Upper lobe of left lung (tissue), 6 donors: ENCODE data around the gene BHLHE40. TPM values are rescaled to one million over a fixed set of nuclear protein-coding genes. Genes with fewer than 3 reads are reported as not detected.
A peak's percentile ranks its signal among the peaks of the same experiment; 100 is the strongest.

Source experiments
- ATAC-seq, 2 donors: fragments of 200-7000 bp; cut with Tn5 transposase; one replicate each; pipeline ENCODE4 v1.9.1; 2022; ENCODE audit warnings: mild to moderate bottlenecking in 2 of 2, moderate library complexity in 2 of 2; ENCODE audit not compliant: low FRiP score in 2 of 2
- DNase-seq, 2 donors: peaks; one replicate each; pipeline ENCODE4 v3.0.0-alpha.2; 2019 to 2020
- H3K27ac ChIP-seq, 4 donors: fragments of 200-600 bp; sonication (generic); one replicate each; pipeline ENCODE4 v1.5.1; 2016 to 2019
- H3K27me3 ChIP-seq, 4 donors: fragments of 200-600 bp; sonication (generic); one replicate each; pipeline ENCODE4 v1.5.1; 2017 to 2019
- H3K36me3 ChIP-seq, 4 donors: fragments of 200-600 bp; sonication (generic); one replicate each; pipeline ENCODE4 v1.5.1; 2016 to 2019
- H3K4me1 ChIP-seq, 4 donors: fragments of 200-600 bp; sonication (generic); one replicate each; pipeline ENCODE4 v1.5.1; 2018 to 2019
- H3K4me3 ChIP-seq, 4 donors: fragments of 200-600 bp; sonication (generic); one replicate each; pipeline ENCODE4 v1.5.1; 2017 to 2019; ENCODE audit warnings: mild to moderate bottlenecking in 2 of 4, moderate library complexity in 1 of 4
- H3K9me3 ChIP-seq, 4 donors: fragments of 200-600 bp; sonication (generic); one replicate each; pipeline ENCODE4 v1.5.1; 2018 to 2019
- EP300 ChIP-seq, 4 donors: sonication (generic); formaldehyde crosslinking; IDR thresholded peaks; one replicate each; pipeline ENCODE4 v1.5.1; 2017; ENCODE audit warnings: antibody characterized with exemption in 4 of 4, control low read depth in 2 of 4
- POLR2A ChIP-seq, 4 donors: fragments of 450-650 bp; IDR thresholded peaks; one replicate each; pipeline ENCODE4 v1.5.1; 2016 to 2017; ENCODE audit warnings: antibody characterized with exemption in 4 of 4, mild to moderate bottlenecking in 2 of 4
- POLR2AphosphoS5 ChIP-seq, 2 donors: sonication (generic); formaldehyde crosslinking; IDR thresholded peaks; one replicate each; pipeline ENCODE4 v1.5.1; 2017; ENCODE audit warnings: antibody characterized with exemption in 2 of 2
- WGBS, 2 donors: methylation state at CpG; one replicate each; pipeline ENCODE4 v1.1.5; 2017 to 2018; 5-methylcytosine and 5-hydroxymethylcytosine counted together
- total RNA-seq, 6 donors: library from RNA; depleted of rRNA in 4 of 6; stranded (reverse); fragments of >200 nt in 4 of 6; gene quantifications; one replicate each; pipeline versions ENCODE4 v1.1.0 to v1.2.1, GENCODE V29; 2016 to 2021
- TF ChIP-seq, protein P1 (sequence below), 6 experiments: fragments of 450-650 bp in 4 of 6; fragments of 200-600 bp in 2 of 6; sonication (generic) in 2 of 6; IDR thresholded peaks; one replicate each; pipeline ENCODE4 v1.5.1; 2016 to 2019; ENCODE audit warnings: antibody characterized with exemption in 6 of 6
- donor health status: DM: no; HTN: no; CAD: no; lungs with moderate emphysema.
- donor health status: DM: no; HTN: yes; CAD: no; lungs with severe emphysema.

Gene BHLHE40
- total RNA-seq, 6 donors from 2014 or later: 58.7 to 129 (median 78.6) TPM

DNA sequence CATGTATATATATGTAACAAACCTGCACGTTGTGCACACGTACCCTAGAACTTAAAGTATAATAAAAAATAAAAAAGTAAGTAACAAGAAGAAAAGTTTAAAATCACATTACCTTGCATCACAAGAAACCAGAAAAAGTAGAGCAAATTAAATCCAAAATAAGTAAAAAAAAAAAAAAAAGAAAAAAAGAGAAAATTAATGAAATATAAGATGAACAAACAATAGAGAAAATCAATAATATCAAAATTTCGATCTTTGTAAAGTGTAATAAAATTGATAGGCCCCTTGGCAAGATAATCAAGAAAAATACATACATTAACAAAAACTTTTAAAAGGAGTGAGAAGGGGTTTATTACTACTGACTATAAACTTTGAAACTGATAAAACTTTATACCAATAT lies 7.4 kb upstream of the BHLHE40 start:
- 99% methylated on average over 3 of the region's 3 CpGs for WGBS, 2 donors
- TF ChIP-seq, protein P1, sequence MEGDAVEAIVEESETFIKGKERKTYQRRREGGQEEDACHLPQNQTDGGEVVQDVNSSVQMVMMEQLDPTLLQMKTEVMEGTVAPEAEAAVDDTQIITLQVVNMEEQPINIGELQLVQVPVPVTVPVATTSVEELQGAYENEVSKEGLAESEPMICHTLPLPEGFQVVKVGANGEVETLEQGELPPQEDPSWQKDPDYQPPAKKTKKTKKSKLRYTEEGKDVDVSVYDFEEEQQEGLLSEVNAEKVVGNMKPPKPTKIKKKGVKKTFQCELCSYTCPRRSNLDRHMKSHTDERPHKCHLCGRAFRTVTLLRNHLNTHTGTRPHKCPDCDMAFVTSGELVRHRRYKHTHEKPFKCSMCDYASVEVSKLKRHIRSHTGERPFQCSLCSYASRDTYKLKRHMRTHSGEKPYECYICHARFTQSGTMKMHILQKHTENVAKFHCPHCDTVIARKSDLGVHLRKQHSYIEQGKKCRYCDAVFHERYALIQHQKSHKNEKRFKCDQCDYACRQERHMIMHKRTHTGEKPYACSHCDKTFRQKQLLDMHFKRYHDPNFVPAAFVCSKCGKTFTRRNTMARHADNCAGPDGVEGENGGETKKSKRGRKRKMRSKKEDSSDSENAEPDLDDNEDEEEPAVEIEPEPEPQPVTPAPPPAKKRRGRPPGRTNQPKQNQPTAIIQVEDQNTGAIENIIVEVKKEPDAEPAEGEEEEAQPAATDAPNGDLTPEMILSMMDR (IDR thresholded peaks at IDR 0.05): no peak
- TF ChIP-seq POLR2A (IDR thresholded peaks at IDR 0.05) (no peak), POLR2AphosphoS5 (IDR thresholded peaks at IDR 0.05) (no peak), EP300 (IDR thresholded peaks at IDR 0.05) (no peak)
- no peaks in the 10 kb centered on the region for H3K36me3 ChIP-seq

DNA sequence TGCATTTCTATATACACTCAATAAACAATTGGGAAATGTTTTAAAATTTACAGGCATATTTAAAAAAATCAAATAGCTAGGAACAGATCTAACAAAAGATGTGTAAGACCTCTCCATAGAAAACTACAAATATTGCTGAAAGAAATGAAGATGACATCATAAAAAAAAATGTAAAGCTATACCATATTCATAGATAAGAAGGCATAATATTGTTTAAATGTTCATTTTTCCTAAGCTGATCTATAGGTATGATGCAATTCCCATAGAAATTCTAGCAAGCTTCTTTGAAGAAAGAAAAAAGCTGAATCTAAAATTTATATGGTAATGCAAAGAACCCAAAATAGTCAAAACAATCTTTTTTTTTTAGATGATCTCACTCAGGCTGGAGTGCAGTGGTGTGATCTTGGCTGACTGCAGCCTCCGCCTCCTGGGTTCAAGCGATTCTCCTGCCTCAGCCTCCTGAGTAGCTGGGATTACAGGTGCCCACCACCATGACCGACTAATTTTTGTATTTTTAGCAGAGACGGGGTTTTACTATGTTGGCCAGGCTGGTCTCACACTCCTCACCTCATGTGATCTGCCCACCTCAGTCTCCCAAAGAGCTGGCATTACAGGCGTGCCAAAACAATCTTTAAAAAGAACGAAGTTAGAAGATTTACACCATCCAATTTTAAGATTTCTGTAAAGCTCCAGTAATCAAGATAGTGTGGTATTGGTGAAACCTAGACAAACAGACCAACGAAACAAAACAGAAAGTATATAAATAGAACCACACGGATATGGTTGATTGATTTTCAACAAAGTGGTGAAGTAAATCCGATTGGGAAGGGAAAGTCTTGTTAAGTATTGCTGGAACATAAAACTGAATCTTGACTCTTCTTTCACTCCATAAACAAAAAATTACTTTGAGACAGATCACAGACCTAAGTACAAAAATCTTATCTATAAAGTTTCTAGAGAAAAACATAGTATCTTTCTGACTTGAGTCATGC lies 6.3 kb upstream of the BHLHE40 start:
- DNase-seq: no peak
- no peaks in the 10 kb centered on the region for H3K27me3 ChIP-seq
- TF ChIP-seq EP300 (IDR thresholded peaks at IDR 0.05): no peak
- TF ChIP-seq, protein P1 (IDR thresholded peaks at IDR 0.05): no peak
- TF ChIP-seq POLR2AphosphoS5 (IDR thresholded peaks at IDR 0.05): no peak
- WGBS, 2 donors: 82 to 85% methylated on average over 9 of the region's 9 CpGs
- no peak overlapping the region for H3K4me3 ChIP-seq
- H3K36me3 ChIP-seq: no peaks in the 10 kb centered on the region
- ATAC-seq: no peak
- H3K27ac ChIP-seq: no peak overlapping the region
- H3K9me3 ChIP-seq: no peaks in the 10 kb centered on the region
- H3K4me1 ChIP-seq: peaks cover 13 to 21% (median 14%) of the 10 kb centered on the region in 4 donors

More for the DNA sequence above, 7.4 kb upstream of the BHLHE40 start:
- no peak overlapping the region for H3K4me3 ChIP-seq
- H3K27me3 ChIP-seq: no peaks in the 10 kb centered on the region
- H3K9me3 ChIP-seq: no peaks in the 10 kb centered on the region
- ATAC-seq: no peak
- H3K4me1 ChIP-seq: peaks cover 8 to 9% (median 9%) of the 10 kb centered on the region in 4 donors
- DNase-seq: no peak
- H3K27ac ChIP-seq: no peak overlapping the region

DNA sequence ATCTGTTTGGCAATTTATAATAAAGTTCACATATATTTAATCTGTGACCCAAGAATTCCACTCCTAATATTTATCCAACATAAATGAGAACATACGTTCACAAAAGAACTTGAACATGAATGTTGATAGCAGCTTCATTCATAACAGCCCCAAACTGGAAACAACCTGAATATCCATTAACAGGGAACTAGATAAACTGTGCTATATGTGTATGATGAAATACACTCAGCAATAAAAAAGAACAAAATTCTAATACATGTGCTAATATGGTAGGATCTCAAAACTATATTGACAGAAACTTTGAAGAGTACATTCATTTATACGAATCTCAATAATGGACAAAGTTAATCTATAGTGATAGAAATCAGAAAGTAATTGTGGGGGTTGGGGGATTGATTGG lies 5.1 kb upstream of the BHLHE40 start:
- ATAC-seq (no peak), DNase-seq (no peak)
- Histone ChIP-seq H3K27me3 (no peaks in the 10 kb centered on the region), H3K9me3 (no peaks in the 10 kb centered on the region), H3K36me3 (no peaks in the 10 kb centered on the region), H3K4me1 (peaks cover 13 to 24% (median 14%) of the 10 kb centered on the region in 4 donors), H3K4me3 (no peak overlapping the region), H3K27ac (no peak overlapping the region)
- TF ChIP-seq EP300 (IDR thresholded peaks at IDR 0.05): no peak
- TF ChIP-seq, protein P1 (IDR thresholded peaks at IDR 0.05): no peak
- TF ChIP-seq POLR2AphosphoS5 (IDR thresholded peaks at IDR 0.05): no peak
- TF ChIP-seq POLR2A (IDR thresholded peaks at IDR 0.05): no peak
- WGBS, 2 donors: 87 to 91% methylated on average over 2 of the region's 2 CpGs

DNA sequence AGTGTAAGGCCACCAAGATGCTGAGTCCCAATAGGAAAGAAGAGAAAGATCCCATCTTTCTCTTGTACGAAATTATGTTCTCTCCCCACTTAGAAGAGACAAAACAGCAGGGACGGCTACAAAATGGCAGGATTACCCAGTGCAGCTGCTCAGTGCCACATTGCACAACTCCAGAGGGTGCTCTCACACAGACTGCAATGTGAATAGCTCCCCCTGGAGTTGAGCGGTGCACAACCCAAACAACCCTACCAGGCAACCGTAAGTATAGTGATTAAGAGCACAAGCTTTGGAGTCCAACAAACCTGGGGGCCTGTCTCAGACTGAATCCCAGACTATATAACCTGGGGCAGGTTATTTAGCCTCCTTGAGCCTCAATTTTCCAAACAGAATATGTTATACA lies 3.1 kb upstream of the BHLHE40 start:
- Histone ChIP-seq H3K9me3 (no peaks in the 10 kb centered on the region), H3K4me3 (no peak overlapping the region), H3K4me1 (peaks cover 14 to 31% (median 19%) of the 10 kb centered on the region in 4 donors), H3K27me3 (no peaks in the 10 kb centered on the region), H3K36me3 (no peaks in the 10 kb centered on the region), H3K27ac (peak overlapping the region; percentile 96 to 100 (median 98))
- 64 to 66% methylated on average over 4 of the region's 4 CpGs for WGBS, 2 donors
- no peak for TF ChIP-seq POLR2A (IDR thresholded peaks at IDR 0.05)
- peak in 1 of 2 donors; percentile 25 for TF ChIP-seq POLR2AphosphoS5 (IDR thresholded peaks at IDR 0.05)
- no peak for TF ChIP-seq EP300 (IDR thresholded peaks at IDR 0.05)
- TF ChIP-seq, protein P1 (IDR thresholded peaks at IDR 0.05): peak; percentile 21 to 73 (median 60)
- DNase-seq: peak in 1 of 2 donors; percentile 92
- no peak for ATAC-seq
